H1 (cell line): Measurements from ENCODE around the gene ZDHHC16. TPM values are rescaled to one million over a fixed set of nuclear protein-coding genes. Genes with fewer than 3 reads are reported as not detected.
A peak's percentile ranks its signal among the peaks of the same experiment; 100 is the strongest.

Experiments used
- CTCF ChIA-PET: fragments of 300-600 bp; sonication (Branson Sonifier 250); formaldehyde crosslinking; loops from one replicate; lab custom pipeline; 2021; ENCODE audit not compliant: partially characterized antibody; lab: Charles Lee
- POLR2A ChIA-PET: fragments of 300-600 bp; sonication (Branson Sonifier 250); formaldehyde crosslinking; loops from one replicate; lab custom pipeline; 2021; ENCODE audit warnings: inconsistent platforms; ENCODE audit not compliant: partially characterized antibody; lab: Charles Lee
- DNase-seq, 2 experiments: peaks; one replicate each; pipeline versions ENCODE4 v3.0.0 to v3.0.0-alpha.2; 2010 to 2022; ENCODE audit warnings: low spot score in 2 of 2, low read depth in 1 of 2, mixed read lengths in 1 of 2
- FAIRE-seq: peaks from 2 replicates; lab custom pipeline; 2011; peaks lifted over from hg19 to GRCh38; lab: Jason Lieb, UNC
- H2AFZ ChIP-seq: 2 replicates; pipeline ENCODE4 v1.8.1; 2012; ENCODE audit warnings: low read length, inconsistent platforms
- H2AK5ac ChIP-seq: 2 replicates; pipeline ENCODE4 v1.6.1; 2013; ENCODE audit warnings: low read depth, low read length
- H2BK120ac ChIP-seq: replicated peaks from 2 replicates; pipeline ENCODE3; 2013; ENCODE audit warnings: low read depth, low read length, inconsistent platforms
- H2BK12ac ChIP-seq: 2 replicates; pipeline ENCODE4 v1.6.1; 2013; ENCODE audit warnings: low read depth, low read length
- H2BK15ac ChIP-seq: 2 replicates; pipeline ENCODE4 v1.6.1; 2013; ENCODE audit warnings: low read length
- H2BK20ac ChIP-seq: 2 replicates; pipeline ENCODE4 v1.6.1; 2013; ENCODE audit warnings: low read length
- H2BK5ac ChIP-seq: 2 replicates; pipeline ENCODE4 v1.6.1; 2013; ENCODE audit warnings: low read depth, low read length
- H3K14ac ChIP-seq: 2 replicates; pipeline ENCODE4 v1.6.1; 2013; ENCODE audit warnings: inconsistent platforms; ENCODE audit not compliant: insufficient read length
- H3K18ac ChIP-seq: 2 replicates; pipeline ENCODE4 v1.6.1; 2013; ENCODE audit warnings: low read length; ENCODE audit errors: extremely low read depth
- H3K23ac ChIP-seq: 2 replicates; pipeline ENCODE4 v1.6.1; 2013; ENCODE audit warnings: inconsistent platforms; ENCODE audit not compliant: insufficient read length
- H3K23me2 ChIP-seq: 2 replicates; pipeline ENCODE4 v1.6.1; 2013; ENCODE audit warnings: low read depth, low read length
- H3K27ac ChIP-seq: 2 replicates; pipeline ENCODE4 v1.6.1; 2011; ENCODE audit warnings: low read depth, low read length, inconsistent platforms
- H3K27me3 ChIP-seq, 4 experiments: replicated peaks in 1 of 4; 1 replicate in 1 of 4; 2 replicates in 3 of 4; pipeline versions ENCODE4 v1.6.1 to v1.8.1; 2011 to 2013; ENCODE audit warnings: low read length in 3 of 4, mild to moderate bottlenecking in 3 of 4, inconsistent platforms in 2 of 4, mixed read lengths in 2 of 4, moderate library complexity in 1 of 4; ENCODE audit not compliant: control insufficient read depth in 3 of 4, insufficient read depth in 3 of 4; ENCODE audit errors: extremely low read depth in 1 of 4
- H3K36me3 ChIP-seq, 4 experiments: 2 replicates each; pipeline versions ENCODE4 v1.6.1 to v1.8.1; 2011 to 2013; ENCODE audit warnings: mild to moderate bottlenecking in 4 of 4, low read length in 3 of 4, moderate library complexity in 2 of 4, control low read depth in 1 of 4, inconsistent platforms in 1 of 4; ENCODE audit not compliant: insufficient read depth in 4 of 4, control insufficient read depth in 2 of 4
- H3K4ac ChIP-seq: replicated peaks from 2 replicates; pipeline ENCODE3; 2013; ENCODE audit warnings: low read length, low read depth, mixed read lengths, inconsistent platforms; ENCODE audit not compliant: insufficient read length
- H3K4me1 ChIP-seq, 4 experiments: replicated peaks in 1 of 4; 1 replicate in 1 of 4; 2 replicates in 3 of 4; pipeline versions ENCODE4 v1.6.1 to v1.8.1; 2011 to 2013; ENCODE audit warnings: low read length in 3 of 4, inconsistent platforms in 2 of 4, mixed read lengths in 1 of 4; ENCODE audit not compliant: insufficient read depth in 4 of 4, control insufficient read depth in 3 of 4
- H3K4me2 ChIP-seq, 2 experiments: 2 replicates each; pipeline versions ENCODE4 v1.6.1 to v1.8.1; 2011 to 2013; ENCODE audit warnings: low read depth in 2 of 2, low read length in 2 of 2, control low read depth in 1 of 2, inconsistent platforms in 1 of 2, mild to moderate bottlenecking in 1 of 2; ENCODE audit not compliant: insufficient read depth in 1 of 2
- H3K4me3 ChIP-seq, 4 experiments: fragments of 200-600, 300-600 bp in 1 of 4; sonication (generic), shearing (Covaris generic), sonication (Bioruptor Twin) in 1 of 4; 2 replicates each; pipeline versions ENCODE4 v1.5.1 to v1.8.1; 2011 to 2016; ENCODE audit warnings: low read length in 4 of 4, low read depth in 3 of 4, control low read depth in 2 of 4, inconsistent platforms in 2 of 4, mild to moderate bottlenecking in 2 of 4, mixed read lengths in 1 of 4, moderate library complexity in 1 of 4; ENCODE audit not compliant: insufficient read depth in 2 of 4; ENCODE audit errors: extremely low read depth in 1 of 4
- H3K56ac ChIP-seq: replicated peaks from 2 replicates; pipeline ENCODE3; 2013; ENCODE audit warnings: low read depth, mild to moderate bottlenecking, mixed read lengths, low read length, inconsistent platforms; ENCODE audit not compliant: insufficient read length
- H3K79me1 ChIP-seq: 2 replicates; pipeline ENCODE4 v1.6.1; 2013; ENCODE audit warnings: low read depth, low read length, control low read depth
- H3K79me2 ChIP-seq, 2 experiments: 2 replicates each; pipeline versions ENCODE4 v1.6.1 to v1.8.1; 2012 to 2013; ENCODE audit warnings: low read length in 2 of 2, mild to moderate bottlenecking in 2 of 2, inconsistent platforms in 1 of 2; ENCODE audit not compliant: insufficient read depth in 2 of 2, control insufficient read depth in 1 of 2
- H3K9ac ChIP-seq, 4 experiments: replicated peaks in 1 of 4; 1 replicate in 1 of 4; 2 replicates in 3 of 4; pipeline versions ENCODE4 v1.6.1 to v1.8.1; 2011 to 2013; ENCODE audit warnings: low read depth in 3 of 4, low read length in 3 of 4, control low read depth in 2 of 4, mild to moderate bottlenecking in 2 of 4, moderate library complexity in 2 of 4, inconsistent platforms in 1 of 4; ENCODE audit errors: extremely low read depth in 1 of 4
- H3K9me3 ChIP-seq, 2 experiments: 2 replicates each; pipeline versions ENCODE4 v1.6.1 to v1.8.1; 2012 to 2013; ENCODE audit warnings: mild to moderate bottlenecking in 2 of 2, moderate library complexity in 2 of 2, control low read depth in 1 of 2, inconsistent platforms in 1 of 2, low read depth in 1 of 2, low read length in 1 of 2, mixed read lengths in 1 of 2; ENCODE audit not compliant: insufficient read depth in 2 of 2
- H4K20me1 ChIP-seq, 2 experiments: replicated peaks in 1 of 2; 2 replicates each; pipeline versions ENCODE3 to v1.8.1; 2011 to 2013; ENCODE audit warnings: inconsistent platforms in 2 of 2, low read length in 2 of 2, mild to moderate bottlenecking in 1 of 2; ENCODE audit not compliant: insufficient read depth in 2 of 2, control insufficient read depth in 1 of 2
- H4K5ac ChIP-seq: 2 replicates; pipeline ENCODE4 v1.6.1; 2013; ENCODE audit warnings: low read length, low read depth, mixed read lengths, inconsistent platforms; ENCODE audit not compliant: insufficient read length
- H4K8ac ChIP-seq: 2 replicates; pipeline ENCODE4 v1.8.0; 2013; ENCODE audit warnings: mild to moderate bottlenecking, moderate library complexity, low read length, inconsistent platforms; ENCODE audit not compliant: insufficient read depth; ENCODE audit errors: extremely low read depth
- H4K91ac ChIP-seq: replicated peaks from 2 replicates; pipeline ENCODE3; 2013; ENCODE audit warnings: low read length, mixed read lengths, inconsistent platforms; ENCODE audit not compliant: insufficient read length
- BCL11A ChIP-seq, 2 experiments: IDR thresholded peaks; one replicate each; pipeline ENCODE4 v1.6.1; 2011; ENCODE audit warnings: low read depth in 2 of 2, low read length in 2 of 2, mild to moderate bottlenecking in 2 of 2
- CEBPB ChIP-seq: IDR thresholded peaks from 2 replicates; pipeline ENCODE4 v1.6.1; 2012; ENCODE audit warnings: low read depth, low read length
- EP300 ChIP-seq, 2 experiments: IDR thresholded peaks; 1 replicate in 1 of 2; 2 replicates in 1 of 2; pipeline ENCODE4 v1.6.1; 2011 to 2012; ENCODE audit warnings: low read depth in 2 of 2, low read length in 2 of 2, mild to moderate bottlenecking in 2 of 2, borderline replicate concordance in 1 of 2, inconsistent platforms in 1 of 2, moderate library complexity in 1 of 2
- GABPA ChIP-seq: IDR thresholded peaks from 2 replicates; pipeline ENCODE4 v1.6.1; 2011; ENCODE audit warnings: mild to moderate bottlenecking, low read length, moderate library complexity, borderline replicate concordance; ENCODE audit not compliant: insufficient read depth
- KDM1A ChIP-seq: fragments of 200-600, 300-600 bp; sonication (generic); IDR thresholded peaks from 2 replicates; pipeline ENCODE4 v1.7.1; 2016; ENCODE audit warnings: mild to moderate bottlenecking, low read length, borderline replicate concordance
- POLR2AphosphoS5 ChIP-seq: IDR thresholded peaks from 2 replicates; pipeline ENCODE4 v1.6.1; 2011; ENCODE audit warnings: low read depth, low read length
- RAD21 ChIP-seq, 2 experiments: IDR thresholded peaks in 1 of 2; conservative IDR thresholded peaks in 1 of 2; 2 replicates each; pipeline ENCODE4 v1.6.1; 2011; ENCODE audit warnings: low read depth in 2 of 2, low read length in 2 of 2, improper control_type of control experiment in 1 of 2, inconsistent platforms in 1 of 2, mild to moderate bottlenecking in 1 of 2, moderate library complexity in 1 of 2
- SP4 ChIP-seq: IDR thresholded peaks from 2 replicates; pipeline ENCODE4 v1.6.1; 2012; ENCODE audit warnings: low read length, inconsistent platforms
- WGBS, 2 experiments: shearing (Covaris generic) in 1 of 2; methylation state at CpG; one replicate each; pipeline versions ENCODE4 v1.1.6 to v1.1.7; 2013 to 2015; ENCODE audit warnings: low lambda C conversion rate in 2 of 2, mixed read lengths in 2 of 2, inconsistent platforms in 1 of 2, low coverage in 1 of 2, missing lambda C conversion rate in 1 of 2; ENCODE audit not compliant: insufficient replicate concordance in 2 of 2, insufficient coverage in 1 of 2, insufficient read length in 1 of 2; ENCODE audit errors: extremely low coverage in 1 of 2, missing lambda C conversion rate in 1 of 2; 5-methylcytosine and 5-hydroxymethylcytosine counted together
- polyA plus RNA-seq, 7 experiments: library from polyadenylated mRNA; depleted of rRNA in 3 of 7; stranded (reverse) in 5 of 7; unstranded in 2 of 7; fragments of >200 nt in 5 of 7; fragments of 200-250 nt in 2 of 7; gene quantifications; 1 replicate in 5 of 7; 2 replicates in 1 of 7; 4 replicates in 1 of 7; pipeline versions ENCODE4 v1.2.1 to v1.2.3, GENCODE V29; 2011 to 2013; ENCODE audit warnings: missing spikeins in 2 of 7, mixed read lengths in 2 of 7
- total RNA-seq: library from RNA; stranded (reverse); fragmentation: NEBNext Ultra II Directional; extraction: Animal tissue kit (Norgen Biotek cat#: 25700); gene quantifications from 2 replicates; pipeline ENCODE4 v1.2.1, GENCODE V29; 2021

Gene ZDHHC16
- total and polyA plus RNA-seq, 2 of the 8 experiments (the other 6 are each of a cell fraction or from before 2014, with no cell fraction given): 45.9 to 108 TPM

GRCh38 chr10:97407211-97407951, 38.6 kb upstream of the ZDHHC16 start:
- H3K9me3 ChIP-seq: no peaks in the 10 kb centered on the region
- no peak overlapping the region for H4K5ac ChIP-seq
- peak; percentile 65 for FAIRE-seq
- H3K79me2 ChIP-seq: no peaks in the 10 kb centered on the region
- H2BK12ac ChIP-seq: no peak overlapping the region; the same call in 1 of the 2 replicates
- H3K4me1 ChIP-seq: no peaks in the 10 kb centered on the region
- H2BK15ac ChIP-seq: 0 out of 2 replicates have a peak overlapping the region, but pooled peaks have one; percentile 53
- H3K9ac ChIP-seq: no peak overlapping the region
- POLR2A ChIA-PET: interaction anchor here (1.0 to 3.2 kb wide), 4 partner anchors 11 to 40 kb away, joined by 3 to 13 read pairs (median 4); no protein-coding TSS in a partner anchor
- H3K27ac ChIP-seq: no peak overlapping the region
- no peaks in the 10 kb centered on the region for H3K36me3 ChIP-seq
- peak overlapping the region; percentile 100 for H2AFZ ChIP-seq
- H3K23ac ChIP-seq: no peak overlapping the region
- H3K4ac ChIP-seq: no peak overlapping the region
- no peaks in the 10 kb centered on the region for H3K27me3 ChIP-seq
- WGBS, 2 experiments: 10% methylated on average over 10 of the region's 10 CpGs; no CpG with 5 or more reads in 1 of the 2 experiments
- H2AK5ac ChIP-seq: no peak overlapping the region
- peak overlapping the region; percentile 83 for H4K91ac ChIP-seq
- H3K23me2 ChIP-seq: peaks cover 2% of the 10 kb centered on the region
- no peak overlapping the region for H3K56ac ChIP-seq
- peak overlapping the region; percentile 23 to 90; a peak in 3 of 4 replicates for H3K4me2 ChIP-seq
- no peak overlapping the region; the same call in 1 of the 2 replicates for H3K18ac ChIP-seq
- no peak overlapping the region for H3K14ac ChIP-seq
- peak overlapping the region; percentile 91 for H2BK120ac ChIP-seq
- CTCF ChIA-PET: interaction anchor here (0.6 to 9.8 kb wide), 24 partner anchors 14 to 407 kb away, joined by 3 to 128 read pairs (median 3); partner anchors contain the start of genes EXOSC1, PGAM1 and ZDHHC16
- H3K79me1 ChIP-seq: no peaks in the 10 kb centered on the region; the same call in 1 of the 2 replicates
- peak overlapping the region; percentile 27 to 56 (median 33); a peak in 7 of 8 replicates for H3K4me3 ChIP-seq
- no peak overlapping the region; the same call in 1 of the 2 replicates for H2BK5ac ChIP-seq
- no peak overlapping the region for H4K8ac ChIP-seq
- no peak overlapping the region for H2BK20ac ChIP-seq
- DNase-seq: peak in 1 of 2 experiments; percentile 82
- H4K20me1 ChIP-seq: no peaks in the 10 kb centered on the region
- no peak for TF ChIP-seq BCL11A (IDR thresholded peaks at IDR 0.05; ENCODE audit: low read depth in 2 of 2, low read length in 2 of 2)
- no peak for TF ChIP-seq CEBPB
- TF ChIP-seq KDM1A: peak; percentile 100
- no peak for TF ChIP-seq SP4
- peak; percentile 80 for TF ChIP-seq RAD21 (IDR thresholded peaks at IDR 0.05 in 1 of 2, conservative IDR thresholded peaks at IDR 0.05 in 1 of 2; ENCODE audit: low read depth in 2 of 2, low read length in 2 of 2)
- TF ChIP-seq EP300 (IDR thresholded peaks at IDR 0.05; ENCODE audit: borderline replicate concordance in 1 of 2, low read depth in 2 of 2, low read length in 2 of 2): no peak
- TF ChIP-seq POLR2AphosphoS5: no peak; the same call in 1 of the 2 replicates
- no peak for TF ChIP-seq GABPA
